T-helper 9 cell (primary cell): ENCODE measurements around the gene OR4E2.
"Not testable (repeated sequence)": the region's sequence is repeated elsewhere in the genome, so short reads cannot be mapped to it uniquely, and the experiment has no call there.

ENCODE experiments used
- DNase-seq: peaks from one replicate; pipeline ENCODE4 v3.0.0-alpha.2; 2020
- total RNA-seq, 2 donors: gene quantifications; one replicate each; lab custom pipeline; 2026; lab: John Stamatoyannopoulos, UW

The OR4E2 gene, protein sequence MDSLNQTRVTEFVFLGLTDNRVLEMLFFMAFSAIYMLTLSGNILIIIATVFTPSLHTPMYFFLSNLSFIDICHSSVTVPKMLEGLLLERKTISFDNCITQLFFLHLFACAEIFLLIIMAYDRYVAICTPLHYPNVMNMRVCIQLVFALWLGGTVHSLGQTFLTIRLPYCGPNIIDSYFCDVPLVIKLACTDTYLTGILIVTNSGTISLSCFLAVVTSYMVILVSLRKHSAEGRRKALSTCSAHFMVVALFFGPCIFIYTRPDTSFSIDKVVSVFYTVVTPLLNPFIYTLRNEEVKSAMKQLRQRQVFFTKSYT
- 0 reads per million in 2 donors for total RNA-seq

DNA sequence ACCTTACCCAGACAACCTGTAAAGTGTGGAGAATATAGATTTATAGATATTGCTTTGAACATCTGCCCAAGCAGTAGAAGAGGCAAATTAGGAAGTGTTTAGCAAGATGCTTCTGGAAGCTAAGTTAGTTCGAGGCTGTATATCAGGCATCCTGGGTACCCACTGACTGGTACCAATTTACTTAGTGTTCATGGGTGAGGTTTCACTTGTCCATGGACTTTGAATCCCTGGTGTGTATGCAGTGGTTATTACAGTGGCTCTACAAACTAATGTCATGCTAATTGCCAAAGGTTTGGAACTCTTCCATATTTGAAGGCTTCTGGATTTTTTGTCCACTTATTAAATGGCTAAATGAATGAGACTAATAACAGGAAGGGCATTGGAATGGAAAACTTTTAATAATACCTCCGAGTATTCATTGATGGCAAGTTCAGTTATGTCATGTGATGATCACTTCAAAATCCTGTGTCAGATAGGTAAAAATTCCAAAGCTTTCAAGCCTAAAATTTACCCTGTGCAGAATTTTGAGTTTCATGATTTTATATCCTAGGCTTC is at the start of gene OR4E2:
OR4E2 (plus strand) TSS at position 505 of the 555 bp plus-strand sequence. CDS start 11,248 bp downstream, outside the sequence.
- no peak for DNase-seq

DNA sequence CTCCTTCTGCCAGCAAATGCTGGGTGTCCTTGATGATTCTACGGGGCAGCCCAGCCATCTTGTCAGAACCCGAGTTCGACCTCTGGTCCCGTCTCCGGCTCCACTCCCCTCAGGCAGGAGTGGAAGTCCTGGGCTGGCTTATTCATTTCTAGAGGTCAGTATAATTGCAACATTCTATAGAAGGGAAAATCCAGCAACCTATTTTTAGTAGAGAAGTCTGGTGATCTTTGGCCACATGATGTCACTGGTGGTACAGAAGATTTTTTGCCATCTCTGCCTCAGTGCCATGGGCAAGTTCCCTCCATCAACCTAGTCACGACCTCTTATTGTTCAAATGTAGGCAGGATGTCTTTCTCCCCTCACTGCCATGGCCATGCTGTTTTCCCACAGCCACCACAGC is 41.3 kb upstream of the OR4E2 start:
- DNase-seq, result no peak

DNA sequence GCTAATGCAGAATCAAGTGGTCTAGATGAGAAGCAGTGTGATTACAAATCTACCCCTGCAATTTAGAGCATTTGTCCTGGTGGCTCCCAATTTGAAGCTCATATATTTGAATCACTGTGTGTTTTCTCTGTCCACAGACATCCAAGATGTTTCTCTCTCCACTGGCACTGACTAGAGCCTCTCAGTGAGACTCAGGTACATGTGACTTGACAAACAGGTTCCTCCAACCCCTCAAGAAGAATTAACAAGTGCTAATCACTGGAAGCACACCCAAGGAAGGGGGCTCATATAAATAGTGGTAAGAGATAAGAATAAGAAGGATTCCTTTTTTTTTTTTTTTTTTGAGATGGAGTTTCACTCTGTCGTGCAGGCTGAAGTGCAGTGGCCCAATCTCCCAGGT is 39.4 kb upstream of the OR4E2 start:
- no peak for DNase-seq

DNA sequence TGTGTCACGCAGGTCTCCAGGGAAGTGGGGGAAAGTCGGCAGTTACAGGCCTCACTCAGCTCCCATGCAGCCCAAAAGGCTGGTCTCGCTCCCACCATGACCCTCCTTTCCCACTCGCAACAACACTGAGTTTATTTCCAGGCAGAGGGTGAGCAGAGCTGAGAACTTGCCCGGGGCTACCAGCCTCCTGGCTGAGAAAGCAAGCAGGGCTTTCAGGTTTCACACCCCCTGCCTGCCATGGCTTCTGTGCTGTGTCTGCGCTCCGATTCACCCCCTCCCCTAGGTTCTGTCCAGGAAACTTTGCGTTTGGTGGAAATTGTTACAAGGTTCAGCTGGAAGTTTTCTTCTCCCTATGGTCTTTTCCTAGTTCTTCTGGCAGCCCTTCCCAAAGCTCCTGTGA is 36.0 kb upstream of the OR4E2 start:
- no peak for DNase-seq

DNA sequence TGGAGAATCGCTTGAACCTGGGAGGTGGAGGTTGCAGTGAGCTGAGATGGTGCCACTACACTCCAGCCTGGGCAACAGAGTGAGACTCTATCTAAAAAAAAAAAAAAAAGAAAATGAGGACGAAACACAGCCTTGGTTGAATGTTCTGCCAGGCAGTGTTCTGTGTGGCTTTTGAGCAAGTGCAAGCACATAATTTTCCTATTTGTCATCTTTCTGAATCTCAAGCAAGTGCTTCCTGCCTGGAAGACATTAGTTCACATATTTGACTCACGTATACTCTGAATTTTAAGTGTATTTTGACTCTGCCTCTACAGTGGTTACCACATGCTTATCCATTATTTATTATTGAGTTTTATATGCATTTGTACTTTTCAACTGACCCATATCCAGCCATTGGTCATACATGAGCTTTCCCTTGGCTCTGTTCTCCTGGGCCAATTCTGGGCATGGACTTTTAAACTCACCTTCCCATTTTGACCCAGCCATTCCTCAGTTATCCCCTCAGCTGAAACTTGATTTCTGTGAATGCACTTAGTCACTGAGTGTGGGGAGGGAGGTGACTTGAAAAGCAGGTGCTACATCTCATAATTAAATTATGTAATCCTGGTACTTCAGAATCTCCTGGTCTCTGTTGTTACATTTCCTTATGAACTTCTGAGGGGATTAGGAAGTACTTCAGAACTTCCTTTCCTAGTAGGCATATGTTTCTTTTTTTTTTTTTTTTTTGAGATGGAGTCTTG is 27.0 kb upstream of the OR4E2 start:
- DNase-seq, result no peak

DNA sequence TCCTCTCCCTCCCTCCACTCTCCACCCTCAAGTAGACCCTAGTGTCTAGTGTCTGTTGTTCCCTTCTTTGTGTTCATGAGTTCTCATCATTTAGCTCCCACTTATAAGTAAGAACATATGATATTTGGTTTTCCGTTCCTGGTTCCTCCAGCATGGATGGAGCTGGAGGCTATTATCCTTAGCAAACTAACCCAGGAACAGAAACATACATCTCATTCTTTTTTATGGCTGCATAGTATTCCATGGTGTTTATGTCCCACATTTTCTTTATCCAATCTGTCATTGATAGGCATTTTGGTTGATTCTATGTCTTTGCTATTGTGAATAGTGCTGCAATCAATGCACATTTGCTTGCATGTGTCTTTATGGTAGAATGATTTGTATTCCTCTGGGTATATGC is 23.1 kb upstream of the OR4E2 start:
- DNase-seq, result not testable (repeated sequence)

DNA sequence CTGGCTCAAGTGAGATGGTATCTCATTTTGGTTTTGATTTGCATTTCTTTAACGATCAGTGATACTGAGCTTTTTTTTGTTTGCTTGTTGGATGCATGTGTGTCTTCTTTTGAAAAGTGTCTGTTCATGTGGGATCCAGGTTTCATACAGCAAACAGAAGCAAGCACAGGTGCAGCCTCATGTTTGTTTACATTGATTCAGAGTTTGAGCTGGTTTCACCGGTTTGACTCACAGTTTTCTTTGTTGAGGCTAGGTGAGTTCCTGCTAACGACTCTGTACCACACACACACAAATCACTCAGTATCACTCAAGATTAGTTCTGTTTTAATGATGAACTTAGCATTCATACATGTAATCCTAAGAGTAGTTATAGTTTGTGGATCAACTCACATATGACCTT is 22.6 kb upstream of the OR4E2 start:
- DNase-seq, result no peak

DNA sequence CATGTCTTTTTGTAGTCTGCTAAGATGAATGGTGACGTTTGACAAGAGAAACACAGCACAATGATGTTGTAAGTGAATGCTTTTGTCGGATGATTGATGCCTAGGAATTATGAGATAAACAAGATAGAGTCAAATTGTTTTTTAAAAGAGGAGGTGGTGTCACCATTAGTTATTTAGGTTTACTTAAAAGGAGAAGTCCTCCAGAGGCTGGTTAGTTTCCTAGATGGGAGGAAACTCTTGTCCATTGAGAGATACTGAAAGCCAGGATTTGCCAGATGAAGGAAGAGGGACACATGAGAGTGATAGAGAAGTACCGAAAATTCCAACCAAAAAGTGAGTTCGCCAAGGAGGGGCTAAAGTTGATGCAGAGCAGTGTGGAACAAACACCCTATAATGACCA is 18.8 kb upstream of the OR4E2 start, which contains the start of gene OR10G2:
OR10G2 (minus strand) TSS at position 101 of the 400 bp plus-strand sequence; CDS start at position 3, 98 bp downstream.
- DNase-seq, result no peak

DNA sequence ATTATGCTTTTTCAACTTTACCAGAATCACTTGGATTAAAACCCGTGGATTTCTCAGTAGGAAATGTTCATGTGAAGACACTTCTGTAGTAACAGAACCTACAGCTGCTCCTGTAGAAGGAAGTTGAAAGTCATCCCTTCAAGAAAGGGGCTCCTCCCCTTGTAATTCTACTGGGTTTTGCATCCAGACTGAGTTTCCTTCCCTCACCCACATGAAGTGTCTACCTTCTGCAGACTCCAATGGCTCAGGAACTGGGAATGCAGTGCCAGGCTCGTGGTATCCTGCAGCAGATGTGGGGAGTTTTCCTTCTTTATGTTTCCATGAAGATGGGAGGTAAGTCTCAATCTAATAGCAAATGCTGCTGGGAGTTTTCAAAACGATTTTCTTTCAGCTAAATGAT is 11.0 kb upstream of the OR4E2 start:
- no peak for DNase-seq

DNA sequence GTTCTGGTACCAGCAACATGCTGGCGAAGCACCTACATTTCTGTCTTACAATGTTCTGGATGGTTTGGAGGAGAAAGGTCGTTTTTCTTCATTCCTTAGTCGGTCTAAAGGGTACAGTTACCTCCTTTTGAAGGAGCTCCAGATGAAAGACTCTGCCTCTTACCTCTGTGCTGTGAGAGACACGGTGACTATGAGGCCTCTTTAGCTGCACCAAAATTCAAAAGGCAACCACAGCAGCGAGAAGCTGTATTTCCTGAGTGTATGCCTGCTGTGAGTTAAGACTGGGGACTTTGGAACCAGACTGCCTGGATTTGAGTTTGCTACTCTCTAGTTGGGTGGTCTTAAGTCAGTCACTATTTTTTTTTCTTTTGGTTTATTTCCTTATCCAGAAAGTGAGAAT is 10.2 kb upstream of the OR4E2 start:
- no peak for DNase-seq

DNA sequence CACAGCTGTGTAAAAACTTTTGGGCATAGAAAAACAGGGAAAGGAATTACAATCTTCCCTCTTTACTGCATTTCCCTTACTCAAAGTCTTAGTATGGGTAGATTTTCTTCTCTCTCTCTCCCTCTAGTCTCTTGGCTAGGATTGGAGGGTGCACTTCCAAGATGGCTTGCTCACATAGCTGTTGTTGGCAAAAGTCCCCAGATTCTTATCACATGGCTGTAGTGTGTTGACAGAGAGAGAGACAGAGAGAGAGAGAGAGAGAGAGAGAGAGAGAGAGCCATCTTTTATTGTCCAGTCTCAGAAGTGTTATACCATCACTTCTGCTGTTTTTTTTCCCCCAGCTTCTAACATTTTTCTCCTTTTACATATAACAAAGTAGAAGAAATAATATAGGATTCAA is 6.3 kb upstream of the OR4E2 start:
- no peak for DNase-seq

DNA sequence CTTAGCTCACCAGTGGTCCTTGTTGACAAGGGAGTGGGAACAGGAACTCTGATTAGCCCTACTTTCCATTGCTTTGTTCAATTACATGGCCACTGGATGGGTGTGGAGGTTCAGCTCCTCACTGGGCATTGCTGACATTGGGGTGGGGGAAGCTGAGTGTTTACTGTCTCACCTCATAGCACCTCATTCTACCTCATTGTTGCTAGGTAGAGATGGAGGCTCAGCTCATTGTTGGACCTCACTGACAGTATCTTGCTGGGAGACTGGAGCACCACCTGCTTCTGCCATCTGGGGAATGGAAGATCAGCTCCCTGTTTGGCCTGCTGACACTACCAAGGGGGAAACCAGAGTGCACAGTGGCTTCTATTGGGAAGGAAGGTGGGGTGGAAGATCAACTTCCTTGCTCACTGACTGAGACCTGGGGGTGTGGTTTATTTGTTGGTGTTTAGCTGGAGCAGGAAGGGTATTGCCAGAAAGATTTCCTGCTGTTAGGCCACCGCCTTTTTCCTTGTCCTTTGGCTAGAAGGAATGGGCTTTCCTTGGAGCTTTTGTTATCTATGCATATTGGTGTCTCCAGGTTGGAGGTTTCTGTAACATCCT is 1.3 kb upstream of the OR4E2 start:
- DNase-seq, result no peak

DNA sequence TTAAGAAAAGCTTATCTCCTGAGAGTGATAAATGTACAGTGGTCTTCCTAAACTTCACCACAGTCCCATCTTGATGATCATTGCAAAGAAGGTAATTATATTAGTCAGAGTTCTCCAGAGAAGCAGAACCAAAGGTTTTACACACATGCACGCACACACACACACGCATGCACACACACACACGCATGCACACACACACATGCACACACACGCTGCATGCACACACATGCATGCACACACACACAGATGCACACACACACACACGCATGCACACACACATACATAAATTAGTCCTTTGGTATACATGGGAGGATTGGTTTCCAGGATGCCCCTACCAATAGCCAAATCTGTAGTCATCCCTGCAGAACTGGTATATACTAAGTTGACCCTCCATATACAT is 580 bp downstream of the OR4E2 start:
- DNase-seq, result no peak

DNA sequence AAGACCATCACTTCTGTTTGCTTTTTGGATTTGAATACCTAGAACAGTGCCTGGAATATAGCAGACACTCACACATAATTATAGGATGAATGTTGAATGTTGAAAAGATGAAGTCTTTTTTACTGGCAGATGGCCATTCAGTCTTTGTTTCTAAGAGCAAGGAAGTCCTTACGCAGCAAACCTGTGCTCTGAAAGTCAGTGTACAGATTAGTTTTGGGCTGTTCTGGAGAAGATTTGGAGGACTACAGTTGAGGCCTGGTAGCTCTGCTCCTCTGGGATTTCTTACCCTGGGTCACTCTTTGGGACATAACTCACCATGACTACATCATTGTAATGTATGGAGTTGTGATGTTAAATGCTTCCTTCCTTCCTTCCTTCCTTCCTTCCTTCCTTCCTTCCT is 3.3 kb downstream of the OR4E2 start:
- no peak for DNase-seq

DNA sequence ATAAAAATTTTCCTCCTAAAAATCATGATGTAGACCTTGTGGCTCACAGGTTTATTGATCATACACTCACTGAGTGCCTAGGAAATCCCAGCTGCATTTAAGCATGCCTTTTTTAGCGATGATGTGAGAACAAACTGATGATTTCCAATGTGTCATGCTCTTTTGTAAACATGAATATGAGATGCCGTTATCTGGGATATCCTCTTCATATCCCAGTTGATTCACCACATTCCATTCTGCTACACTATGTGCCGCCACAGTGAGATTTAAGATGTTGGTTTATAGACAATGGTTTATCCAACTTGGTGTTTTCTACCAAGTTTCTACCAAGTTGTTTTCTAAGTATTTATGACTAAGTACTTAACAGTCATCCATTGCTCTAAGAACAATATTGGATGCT is 14.7 kb downstream of the OR4E2 start:
- DNase-seq, result no peak

DNA sequence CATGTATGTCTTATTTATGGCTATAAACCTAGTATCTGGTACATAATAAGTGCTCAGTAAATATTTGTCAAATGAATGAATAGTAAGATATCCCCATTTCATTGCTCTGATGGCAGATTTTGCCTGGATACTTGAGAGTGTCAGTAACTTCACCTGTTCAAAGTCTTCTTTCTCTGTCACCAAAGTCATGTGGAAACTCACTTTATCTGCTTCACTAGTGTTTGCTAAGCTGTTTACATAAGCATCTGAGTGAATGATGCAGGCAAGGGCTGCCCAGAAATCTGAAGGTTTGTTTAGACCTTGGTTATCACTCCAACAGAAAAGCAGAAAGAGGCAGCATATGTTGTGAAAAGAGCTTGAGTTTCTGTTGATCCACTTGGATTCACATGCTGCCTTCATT is 15.6 kb downstream of the OR4E2 start:
- DNase-seq, result no peak

DNA sequence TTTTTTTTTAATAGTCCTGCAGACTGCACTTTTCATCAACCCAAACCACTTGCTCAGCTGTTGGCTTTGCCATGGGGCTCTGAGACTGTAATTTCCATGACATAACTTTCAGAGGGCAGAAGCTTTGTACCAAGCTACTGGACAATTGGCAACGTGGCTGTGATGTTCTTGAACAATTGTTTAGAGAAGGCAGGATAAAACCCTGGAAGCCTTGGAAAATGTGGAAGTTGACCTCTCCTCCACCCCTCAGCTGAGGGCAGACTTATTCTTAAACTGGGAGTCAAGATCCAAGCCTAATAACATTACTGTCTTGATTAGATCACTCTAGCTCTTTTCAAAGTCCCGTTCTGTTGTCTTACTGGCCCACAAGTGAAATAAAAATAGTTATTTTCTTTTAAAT is 17.7 kb downstream of the OR4E2 start:
- no peak for DNase-seq

DNA sequence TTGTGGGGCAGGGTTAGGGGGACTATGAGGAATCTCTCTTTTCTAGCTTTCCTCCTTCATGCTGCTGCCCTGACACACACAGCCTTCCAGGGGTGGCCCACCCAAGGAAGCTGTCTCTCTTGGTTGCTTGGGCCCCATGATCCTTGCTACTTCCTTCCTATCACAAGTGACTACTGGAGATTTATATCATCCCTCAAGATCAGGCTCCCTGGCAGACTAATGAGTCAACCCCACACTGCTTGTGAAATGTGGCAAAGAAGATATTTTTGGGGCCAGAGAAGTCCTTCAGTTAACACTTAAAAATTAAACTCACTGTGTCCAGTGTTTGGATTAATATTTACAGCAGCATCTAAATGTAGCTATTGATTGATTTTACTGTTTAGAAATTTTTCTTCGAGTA is 18.5 kb downstream of the OR4E2 start:
- no peak for DNase-seq

DNA sequence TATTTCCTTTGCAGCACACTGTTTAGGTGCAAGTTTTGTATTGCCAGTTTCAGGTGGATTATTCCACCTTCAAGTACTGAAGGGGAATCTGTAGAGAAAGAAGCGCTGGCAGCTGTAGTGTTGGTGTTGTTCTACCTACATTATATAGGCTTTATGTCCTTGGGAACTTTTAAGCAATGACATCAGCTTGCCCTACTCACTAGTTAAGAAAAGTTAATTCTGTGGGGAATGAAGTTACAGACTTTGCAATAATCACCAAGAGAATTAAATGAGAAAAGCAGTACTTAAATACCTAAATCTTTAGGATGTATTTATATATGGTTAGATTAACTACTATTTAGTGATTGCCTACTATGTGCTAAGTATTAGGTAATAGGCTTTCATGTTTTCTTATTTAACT is 20.1 kb downstream of the OR4E2 start, which contains the start of gene OR4E1:
OR4E1 (minus strand) TSS at position 101 of the 400 bp plus-strand sequence. CDS start 2,883 bp downstream, outside the sequence.
- no peak for DNase-seq

DNA sequence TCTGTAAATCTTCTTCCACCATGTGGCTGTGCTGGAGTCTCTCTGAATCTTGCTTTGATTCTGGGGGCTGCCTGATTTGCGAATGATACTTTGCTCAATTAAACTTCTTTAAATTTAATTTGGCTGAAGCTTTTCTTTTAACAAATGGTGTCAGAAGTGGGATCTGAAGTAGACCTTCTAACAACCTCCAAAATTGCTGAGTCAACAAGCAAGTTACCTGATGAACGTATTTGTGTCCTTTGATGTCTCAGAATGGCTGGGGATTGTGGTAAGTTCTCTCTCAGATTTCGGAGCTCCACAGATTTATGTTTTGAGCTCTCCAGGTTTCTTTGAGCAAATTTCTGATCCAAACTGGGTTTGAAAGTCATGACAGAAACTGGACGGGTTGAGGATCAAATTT is 21.9 kb downstream of the OR4E2 start:
- DNase-seq, result no peak

DNA sequence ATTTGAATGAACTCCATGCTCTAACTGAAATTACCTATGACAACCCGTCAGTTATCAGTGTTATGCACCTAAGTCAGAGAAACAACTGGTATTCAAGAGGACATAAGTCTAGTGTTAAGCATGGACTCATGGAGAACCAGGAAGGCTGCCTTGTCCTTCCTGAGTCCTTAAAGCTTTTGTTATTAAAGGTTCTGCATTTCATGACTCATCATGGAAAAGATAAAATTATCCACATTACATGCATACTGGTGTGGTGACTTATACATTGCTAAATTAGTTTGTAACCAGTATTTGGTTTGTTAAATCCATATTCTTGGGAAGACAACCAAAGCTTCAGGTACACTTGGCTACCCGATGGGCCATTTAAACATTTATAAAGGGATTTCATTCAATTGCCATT is 26.4 kb downstream of the OR4E2 start:
- DNase-seq, result no peak

DNA sequence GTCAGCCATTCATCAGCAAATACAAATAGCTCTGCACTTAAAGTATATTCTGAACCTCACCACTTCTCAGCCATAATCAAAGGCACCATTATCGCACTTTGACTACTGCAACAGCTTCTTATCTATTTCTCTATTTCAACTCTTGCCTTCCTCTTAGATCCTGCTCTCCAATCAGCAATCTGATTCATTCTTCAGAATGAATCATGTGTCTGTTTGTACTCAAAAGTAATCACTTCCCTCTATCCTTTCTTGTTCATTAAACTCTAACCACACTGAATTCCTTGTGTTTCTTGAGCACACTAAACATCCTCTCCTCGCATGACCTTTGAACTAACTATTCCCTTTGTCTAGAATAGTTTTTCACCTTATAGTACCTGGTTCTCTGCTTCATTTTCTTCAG is 32.8 kb downstream of the OR4E2 start:
- no peak for DNase-seq

DNA sequence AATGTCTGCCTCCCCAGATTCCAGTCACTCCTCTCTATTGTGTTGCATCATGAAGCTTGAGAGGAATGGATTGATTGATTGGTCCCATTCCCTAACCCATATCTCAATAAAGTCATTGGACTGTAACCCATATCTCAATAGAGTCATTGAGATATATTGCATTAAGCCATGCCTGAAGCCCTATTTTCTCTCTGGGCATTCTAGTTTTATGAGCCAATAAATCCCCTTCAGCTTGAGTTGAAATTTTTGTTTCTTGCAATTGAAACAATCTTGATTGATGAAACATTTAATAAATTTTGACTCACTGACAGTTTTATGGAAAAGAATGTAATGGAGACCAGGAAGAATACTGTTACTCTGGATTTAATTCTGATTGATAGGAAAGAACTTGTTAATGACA is 40.8 kb downstream of the OR4E2 start:
- no peak for DNase-seq

DNA sequence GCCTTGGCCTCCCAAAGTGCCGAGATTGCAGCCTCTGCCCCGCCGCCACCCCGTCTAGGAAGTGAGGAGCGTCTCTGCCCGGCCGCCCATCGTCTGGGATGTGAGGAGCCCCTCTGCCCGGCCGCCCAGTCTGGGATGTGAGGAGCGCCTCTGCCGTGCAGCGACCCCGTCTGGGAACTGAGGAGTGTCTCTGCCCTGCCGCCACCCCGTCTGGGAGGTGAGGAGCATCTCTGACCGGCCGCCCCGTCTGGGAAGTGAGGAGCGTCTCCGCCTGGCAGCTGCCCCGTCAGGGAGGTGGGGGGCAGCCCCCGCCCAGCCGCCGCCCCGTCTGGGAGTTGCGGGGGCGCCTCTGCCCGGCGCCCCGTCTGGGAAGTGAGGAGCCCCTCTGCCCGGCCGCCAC is 44.0 kb downstream of the OR4E2 start:
- not testable (repeated sequence) for DNase-seq
